NCI-H2107 (cell line): Measurements from ENCODE around the gene CHD1.
"Not testable (repeated sequence)": the region's sequence is repeated elsewhere in the genome, so short reads cannot be mapped to it uniquely, and the experiment has no call there.

Experiments
- DNase-seq: peaks from one replicate; lab custom pipeline; 2025; lab: John Stamatoyannopoulos, UW

The CHD1 gene

GRCh38 chr5:98928873-98929709 is at the start of gene CHD1:
TSS of gene CHD1 (minus strand) at chr5:98929007. CDS start at chr5:98926386, 2,621 bp downstream.
- DNase-seq = peak; percentile 73

DNA sequence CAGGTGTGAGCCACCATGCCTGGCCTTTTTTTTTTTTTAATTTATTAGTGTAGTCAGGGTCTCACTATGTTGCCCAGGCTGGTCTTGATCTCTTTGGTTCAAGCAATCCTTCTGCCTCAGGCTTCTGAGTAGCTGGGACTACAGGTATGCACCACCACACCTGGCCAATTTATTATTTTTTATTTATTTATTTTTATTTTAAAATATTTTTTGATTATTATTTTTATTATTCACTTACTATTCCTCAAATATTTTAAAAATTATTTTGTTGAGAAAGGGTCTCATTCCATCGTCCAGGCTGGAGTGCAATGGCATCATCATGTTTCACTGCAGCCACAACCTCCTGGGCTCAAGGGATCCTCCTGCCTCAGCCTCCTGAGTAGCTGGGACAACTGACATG is 49.7 kb upstream of the CHD1 start:
- DNase-seq = no peak

DNA sequence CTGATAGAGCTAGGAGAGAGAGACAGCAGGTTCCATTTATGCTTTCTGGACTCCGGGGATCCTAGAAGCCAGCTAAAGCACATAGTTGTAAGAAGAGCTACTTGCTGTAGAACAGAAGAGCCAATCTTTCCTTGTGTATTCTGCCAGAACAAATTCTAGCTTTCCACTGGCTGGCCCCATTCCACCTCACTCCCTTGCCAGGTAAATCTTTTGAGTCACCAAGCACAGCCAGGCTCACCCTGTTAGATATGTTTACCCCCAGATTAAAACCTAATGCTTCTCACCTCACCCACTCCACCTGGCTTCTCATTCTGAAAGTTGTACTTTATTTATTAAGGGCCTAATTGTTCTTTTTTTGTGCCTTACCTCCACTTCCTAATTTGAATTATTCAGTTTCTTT is 48.9 kb upstream of the CHD1 start:
- no peak for DNase-seq

DNA sequence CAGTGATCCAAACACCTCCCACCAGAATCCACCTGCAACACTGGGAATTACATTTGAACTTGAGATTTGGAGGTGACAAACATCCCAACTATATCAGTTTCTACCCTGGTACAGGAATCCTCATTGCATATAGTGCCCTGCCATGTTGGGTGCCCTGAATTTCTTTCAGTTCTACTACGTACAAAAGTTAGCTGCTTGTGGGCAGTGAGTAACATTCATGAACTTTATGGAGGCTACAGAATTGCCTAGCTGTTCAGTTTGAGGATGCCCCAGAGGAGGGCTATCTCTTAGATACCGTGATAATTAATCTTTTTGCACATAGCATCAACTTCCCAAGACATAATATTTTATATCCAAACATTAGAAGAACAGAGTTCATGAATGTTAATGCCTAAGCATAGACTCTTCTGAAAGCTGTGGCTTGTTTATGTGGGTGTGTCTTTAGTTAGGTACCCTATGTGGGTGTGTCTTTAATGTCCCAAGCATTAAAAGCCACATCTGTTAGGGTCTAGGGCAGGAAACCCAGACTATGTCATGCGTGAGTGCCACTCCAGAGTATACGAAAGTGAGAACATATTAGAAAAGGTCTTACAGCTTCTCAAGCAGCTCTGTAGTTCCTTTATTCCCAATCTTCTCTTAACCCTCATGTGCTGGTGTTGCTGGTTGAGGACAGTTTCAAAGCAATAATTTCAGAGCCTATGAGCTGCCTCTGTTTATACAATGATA is 47.0 kb upstream of the CHD1 start:
- DNase-seq = no peak

DNA sequence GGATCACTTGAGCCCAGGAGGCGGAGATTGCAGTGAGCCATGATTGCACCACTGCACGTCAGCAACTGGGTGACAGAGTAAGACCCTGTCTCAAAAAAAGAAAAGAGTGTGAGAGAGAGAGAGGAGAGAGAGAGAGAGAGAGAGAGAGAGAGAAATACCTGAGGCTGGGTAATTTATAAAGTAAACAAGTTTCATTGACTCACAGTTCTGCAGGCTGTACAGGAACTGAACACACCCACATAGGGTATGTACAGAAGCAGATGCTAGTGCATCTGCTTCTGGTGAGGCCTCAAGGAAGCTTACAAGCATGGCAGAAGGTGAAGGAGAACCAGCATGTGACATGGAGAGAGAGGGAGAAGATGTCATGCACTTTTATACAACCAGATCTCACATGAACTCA is 46.4 kb upstream of the CHD1 start:
- DNase-seq = no peak

DNA sequence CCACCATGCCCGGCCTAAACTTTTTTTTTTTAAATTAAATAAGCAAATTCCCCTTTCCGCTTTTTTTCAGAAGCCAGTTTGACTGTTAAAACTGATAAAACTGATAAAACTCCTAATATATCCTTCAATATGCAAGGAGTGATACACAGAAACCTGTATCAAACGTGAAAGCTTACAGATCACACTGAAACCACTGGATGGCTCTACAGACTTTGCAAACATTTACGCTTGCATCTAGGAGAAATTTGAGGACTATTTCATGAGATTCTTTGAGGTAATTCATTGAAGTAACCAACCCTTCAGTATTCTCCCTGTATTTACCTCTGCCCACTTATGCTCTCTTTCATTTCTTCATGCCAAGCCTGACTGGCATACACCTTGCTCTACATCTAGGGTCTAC is 40.6 kb upstream of the CHD1 start:
- no peak for DNase-seq

DNA sequence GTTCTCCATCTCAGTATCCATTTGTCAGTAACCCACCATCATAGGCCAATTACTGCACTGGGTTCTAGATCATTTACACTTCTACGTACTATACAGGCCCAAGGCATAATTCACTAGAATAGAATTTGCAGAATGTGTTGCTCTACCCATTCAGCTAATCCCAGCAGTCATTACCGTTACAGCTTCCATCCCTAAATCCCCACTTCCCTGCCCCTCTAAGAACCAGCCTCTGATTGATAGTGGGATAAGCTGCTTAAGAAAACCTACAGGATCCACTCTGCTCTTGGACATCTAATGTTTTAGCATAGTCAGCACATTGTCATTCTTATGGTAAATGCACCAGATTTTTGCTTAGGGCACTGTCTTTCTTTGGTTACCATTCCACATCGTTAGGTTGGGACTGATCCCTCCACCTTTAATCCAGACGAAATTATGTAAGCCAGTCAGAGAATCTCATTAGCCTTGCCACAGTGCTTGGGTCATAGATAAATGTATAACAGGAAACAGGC is 39.3 kb upstream of the CHD1 start:
- no peak for DNase-seq

- no peak for DNase-seq
Observed at GRCh38 chr5:98965226-98965625, 36.4 kb upstream of the CHD1 start.

GRCh38 chr5:98964621-98965020 is 35.8 kb upstream of the CHD1 start:
- DNase-seq = no peak

DNA sequence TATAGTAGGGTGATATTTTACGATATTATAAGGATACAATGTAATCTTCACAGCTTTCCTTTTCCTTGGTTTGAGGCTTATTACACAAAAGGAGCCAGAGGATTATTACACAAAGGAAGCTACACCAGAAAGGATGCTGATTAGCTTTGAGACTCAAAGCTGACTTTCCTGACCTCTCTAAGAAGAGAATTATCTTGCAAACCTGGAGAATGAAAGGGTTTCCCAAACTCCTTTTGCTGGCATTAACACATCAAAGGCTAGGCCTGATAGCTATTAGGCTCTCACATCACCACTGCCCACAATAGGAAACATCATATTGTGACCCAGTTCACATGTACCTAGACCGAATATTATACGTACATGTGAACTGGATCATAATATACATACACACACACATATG is 34.2 kb upstream of the CHD1 start:
- DNase-seq = no peak

GRCh38 chr5:98962587-98962986 is 33.8 kb upstream of the CHD1 start:
- no peak for DNase-seq

- DNase-seq = no peak
Observed at GRCh38 chr5:98961665-98962344, 33.0 kb upstream of the CHD1 start.

DNA sequence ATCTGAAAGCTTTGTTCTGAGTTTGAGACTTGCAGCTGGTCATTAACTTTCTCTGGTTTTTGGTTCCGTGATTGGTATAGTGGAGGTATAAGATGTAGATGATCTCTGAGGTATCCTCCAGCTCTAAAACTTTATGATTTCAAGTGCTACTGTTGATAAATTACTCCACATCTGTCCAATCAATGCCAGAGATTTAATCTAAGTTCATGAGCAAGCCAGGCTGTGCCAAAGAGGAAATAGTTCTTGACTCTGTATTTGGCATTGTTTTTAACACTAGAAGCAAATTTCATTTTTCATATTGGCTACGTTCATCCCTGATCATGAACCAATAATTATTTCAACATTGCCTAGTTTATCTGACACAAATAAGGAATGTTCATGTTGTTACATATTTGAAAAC is 28.5 kb upstream of the CHD1 start:
- no peak for DNase-seq

- not testable (repeated sequence) for DNase-seq
Observed at GRCh38 chr5:98955888-98956287, 27.1 kb upstream of the CHD1 start.

DNA sequence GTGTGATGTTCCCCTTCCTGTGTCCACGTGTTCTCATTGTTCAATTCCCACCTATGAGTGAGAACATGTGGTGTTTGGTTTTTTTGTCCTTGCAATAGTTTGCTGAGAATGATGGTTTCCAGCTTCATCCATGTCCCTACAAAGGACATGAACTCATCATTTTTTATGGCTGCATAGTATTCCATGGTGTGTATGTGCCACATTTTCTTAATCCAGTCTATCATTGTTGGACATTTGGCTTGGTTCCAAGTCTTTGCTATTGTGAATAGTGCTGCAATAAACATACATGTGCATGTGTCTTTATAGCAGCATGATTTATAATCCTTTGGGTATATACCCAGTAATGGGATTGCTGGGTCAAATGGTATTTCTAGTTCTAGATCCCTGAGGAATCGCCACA is 26.7 kb upstream of the CHD1 start:
- DNase-seq = not testable (repeated sequence)

- DNase-seq = no peak
Observed at GRCh38 chr5:98954392-98955028, 25.7 kb upstream of the CHD1 start.

GRCh38 chr5:98942847-98943246 is 14.0 kb upstream of the CHD1 start:
- DNase-seq = no peak

DNA sequence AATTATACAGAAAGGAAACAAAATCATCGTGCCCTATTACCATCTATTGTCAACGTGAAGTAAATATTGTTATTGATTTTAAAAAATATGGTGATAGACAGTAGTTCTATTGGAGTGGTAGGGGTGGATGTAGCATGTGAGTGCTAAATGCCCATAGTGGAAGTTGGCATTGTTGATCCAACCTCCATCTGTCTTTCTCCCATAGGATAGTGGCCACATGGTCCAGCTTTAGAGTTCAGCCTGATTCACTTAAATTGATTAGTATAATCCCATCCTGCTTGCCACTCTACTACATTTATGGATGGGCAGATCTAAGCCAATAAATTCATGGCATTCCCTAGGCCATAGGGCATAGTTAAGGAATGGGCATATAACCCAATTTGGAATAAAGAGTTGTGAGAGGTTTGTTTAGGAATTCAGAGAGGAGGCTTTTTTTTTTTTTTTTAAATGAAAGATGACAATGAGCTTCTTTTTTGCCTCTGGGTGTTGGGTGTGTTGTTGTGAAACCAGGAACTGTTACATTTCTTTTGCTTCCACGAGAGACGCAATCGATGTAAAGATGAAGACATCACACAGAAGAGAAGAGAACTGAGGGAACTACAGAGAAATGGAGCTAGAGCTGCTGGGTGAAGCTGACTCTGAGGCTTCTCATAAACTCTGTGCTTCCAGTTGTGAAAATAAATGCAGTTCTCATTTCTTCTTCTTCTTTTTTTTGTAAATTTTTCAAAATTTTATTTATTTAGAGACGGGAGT is 12.5 kb upstream of the CHD1 start:
- no peak for DNase-seq

DNA sequence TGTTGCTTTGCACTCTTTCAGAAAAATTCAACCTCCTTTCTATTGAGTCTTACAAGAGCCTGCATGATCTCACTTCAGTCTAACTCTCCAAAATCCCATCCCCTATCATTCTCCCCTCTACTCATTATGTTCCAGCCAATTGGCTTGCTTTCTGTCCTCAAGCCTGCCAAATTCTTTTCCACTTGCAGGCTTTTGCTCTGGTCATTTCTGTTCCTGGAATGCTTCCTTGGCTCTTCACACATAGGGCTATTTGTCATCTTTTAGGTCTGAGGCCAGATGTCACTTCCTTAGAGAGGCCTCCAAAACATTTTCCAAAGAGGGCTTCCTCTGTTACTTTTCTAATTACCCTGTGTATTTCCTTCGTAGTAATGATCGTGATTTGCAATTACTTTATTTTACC is 11.8 kb upstream of the CHD1 start:
- DNase-seq = no peak

- DNase-seq = no peak
Observed at GRCh38 chr5:98938464-98938863, 9.7 kb upstream of the CHD1 start.

- DNase-seq = no peak
Observed at GRCh38 chr5:98936948-98937715, 8.3 kb upstream of the CHD1 start.
